Esophagus mucosa (tissue), 1 donor: ENCODE results near the gene ATRNL1. TPM values are rescaled to one million over a fixed set of nuclear protein-coding genes. Genes with fewer than 3 reads are reported as not detected.
A peak's percentile ranks its signal among the peaks of the same experiment; 100 is the strongest.
"Not testable (repeated sequence)": the region's sequence is repeated elsewhere in the genome, so short reads cannot be mapped to it uniquely, and the experiment has no call there.

Experiments used
- ATAC-seq: fragments of 200-7000 bp; cut with Tn5 transposase; one replicate; pipeline ENCODE4 v1.9.1; 2020
- total RNA-seq: library from RNA; stranded (reverse); gene quantifications from one replicate; pipeline ENCODE4 v1.2.4, GENCODE V29; 2023
- donor health status: DM: yes; HTN: yes; CAD: no.

ATRNL1 gene
- total RNA-seq, 1 donor from 2014 or later, result 1.3 TPM

- ATAC-seq, result no peak
These were observed 128.9 kb downstream of the ATRNL1 start for GRCh38 chr10:115222039-115222438.

- ATAC-seq, result no peak
These were observed 146.6 kb downstream of the ATRNL1 start for GRCh38 chr10:115239761-115240160.

- no peak for ATAC-seq
These were observed 157.6 kb downstream of the ATRNL1 start for GRCh38 chr10:115250784-115251183.

- not testable (repeated sequence) for ATAC-seq
These were observed 160.6 kb downstream of the ATRNL1 start for GRCh38 chr10:115253765-115254164.

- ATAC-seq, result no peak
These were observed 179.3 kb downstream of the ATRNL1 start for GRCh38 chr10:115272482-115272881.

- ATAC-seq, result no peak
These were observed 185.1 kb downstream of the ATRNL1 start for GRCh38 chr10:115278294-115278693.

- ATAC-seq, result no peak
These were observed 202.1 kb downstream of the ATRNL1 start for GRCh38 chr10:115295213-115295805.

- no peak for ATAC-seq
These were observed 206.9 kb downstream of the ATRNL1 start for GRCh38 chr10:115300080-115300479.

GRCh38 chr10:115319669-115320068, 226.5 kb downstream of the ATRNL1 start:
- not testable (repeated sequence) for ATAC-seq

- no peak for ATAC-seq
These were observed 228.2 kb downstream of the ATRNL1 start for GRCh38 chr10:115321360-115321759.

GRCh38 chr10:115328331-115328730, 235.2 kb downstream of the ATRNL1 start:
- no peak for ATAC-seq

GRCh38 chr10:115335366-115335765, 242.2 kb downstream of the ATRNL1 start:
- no peak for ATAC-seq

GRCh38 chr10:115355162-115355760, 262.1 kb downstream of the ATRNL1 start:
- ATAC-seq, result peak; percentile 55

GRCh38 chr10:115367920-115368319, 274.8 kb downstream of the ATRNL1 start:
- not testable (repeated sequence) for ATAC-seq

GRCh38 chr10:115379064-115379463, 285.9 kb downstream of the ATRNL1 start:
- no peak for ATAC-seq

GRCh38 chr10:115384665-115385064, 291.5 kb downstream of the ATRNL1 start:
- no peak for ATAC-seq

GRCh38 chr10:115390607-115391006, 297.4 kb downstream of the ATRNL1 start:
- no peak for ATAC-seq

- no peak for ATAC-seq
These were observed 304.9 kb downstream of the ATRNL1 start for GRCh38 chr10:115398026-115398425.

- ATAC-seq, result no peak
These were observed 309.5 kb downstream of the ATRNL1 start for GRCh38 chr10:115402699-115403098.

- not testable (repeated sequence) for ATAC-seq
These were observed 312.7 kb downstream of the ATRNL1 start for GRCh38 chr10:115405838-115406237.

GRCh38 chr10:115409347-115409746, 316.2 kb downstream of the ATRNL1 start:
- ATAC-seq, result no peak

- ATAC-seq, result peak; percentile 44
These were observed 324.6 kb downstream of the ATRNL1 start for GRCh38 chr10:115417585-115418265.

- ATAC-seq, result no peak
These were observed 329.5 kb downstream of the ATRNL1 start for GRCh38 chr10:115422624-115423023.

- ATAC-seq, result no peak
These were observed 334.4 kb downstream of the ATRNL1 start for GRCh38 chr10:115427611-115428010.
